Coronary artery (tissue), 2 donors: ENCODE measurements around the gene EXOC6B.

Source experiments
- DNase-seq: peaks from one replicate; pipeline ENCODE4 v3.0.0-alpha.2; 2017; ENCODE audit warnings: low spot score
- H3K27ac ChIP-seq, 2 donors: fragments of 200-600 bp; sonication (generic); one replicate each; pipeline ENCODE4 v1.5.1; 2016 to 2019
- H3K4me3 ChIP-seq: fragments of 200-600 bp; sonication (generic); 2 replicates; pipeline ENCODE4 v1.5.1; 2016; ENCODE audit warnings: mild to moderate bottlenecking, moderate library complexity
- CTCF ChIP-seq: fragments of 200-600 bp; sonication (generic); IDR thresholded peaks from one replicate; pipeline ENCODE4 v1.5.1; 2019; ENCODE audit warnings: antibody characterized with exemption

Gene EXOC6B

GRCh38 chr2:72236445-72237067, 589.3 kb downstream of the EXOC6B start:
- H3K4me3 ChIP-seq, result no peak overlapping the region
- TF ChIP-seq CTCF, result no peak
- DNase-seq, result no peak
- H3K27ac ChIP-seq, result no peak overlapping the region

GRCh38 chr2:72235497-72236415, 590.1 kb downstream of the EXOC6B start:
- no peak for TF ChIP-seq CTCF
- H3K4me3 ChIP-seq, result no peak overlapping the region
- DNase-seq, result no peak
- H3K27ac ChIP-seq, result no peak overlapping the region

- no peak for TF ChIP-seq CTCF
- Histone ChIP-seq H3K27ac (no peak overlapping the region), H3K4me3 (no peak overlapping the region)
- DNase-seq, result no peak
These were observed 592.6 kb downstream of the EXOC6B start for GRCh38 chr2:72233211-72233610.

- no peak for DNase-seq
- Histone ChIP-seq H3K27ac (no peak overlapping the region), H3K4me3 (no peak overlapping the region)
- no peak for TF ChIP-seq CTCF
These were observed 602.8 kb downstream of the EXOC6B start for GRCh38 chr2:72222829-72223564.

- no peak for TF ChIP-seq CTCF
- H3K27ac ChIP-seq, result no peak overlapping the region
- DNase-seq, result no peak
- no peak overlapping the region for H3K4me3 ChIP-seq
These were observed 605.7 kb downstream of the EXOC6B start for GRCh38 chr2:72220170-72220569.

GRCh38 chr2:72214429-72215143, 611.2 kb downstream of the EXOC6B start:
- H3K27ac ChIP-seq, result no peak overlapping the region
- DNase-seq, result no peak
- no peak for TF ChIP-seq CTCF
- H3K4me3 ChIP-seq, result no peak overlapping the region
